ENCODE data around the gene SAT2.
"Not testable (repeated sequence)": the region's sequence is repeated elsewhere in the genome, so short reads cannot be mapped to it uniquely, and the experiment has no call there.

SAT2 gene

DNA sequence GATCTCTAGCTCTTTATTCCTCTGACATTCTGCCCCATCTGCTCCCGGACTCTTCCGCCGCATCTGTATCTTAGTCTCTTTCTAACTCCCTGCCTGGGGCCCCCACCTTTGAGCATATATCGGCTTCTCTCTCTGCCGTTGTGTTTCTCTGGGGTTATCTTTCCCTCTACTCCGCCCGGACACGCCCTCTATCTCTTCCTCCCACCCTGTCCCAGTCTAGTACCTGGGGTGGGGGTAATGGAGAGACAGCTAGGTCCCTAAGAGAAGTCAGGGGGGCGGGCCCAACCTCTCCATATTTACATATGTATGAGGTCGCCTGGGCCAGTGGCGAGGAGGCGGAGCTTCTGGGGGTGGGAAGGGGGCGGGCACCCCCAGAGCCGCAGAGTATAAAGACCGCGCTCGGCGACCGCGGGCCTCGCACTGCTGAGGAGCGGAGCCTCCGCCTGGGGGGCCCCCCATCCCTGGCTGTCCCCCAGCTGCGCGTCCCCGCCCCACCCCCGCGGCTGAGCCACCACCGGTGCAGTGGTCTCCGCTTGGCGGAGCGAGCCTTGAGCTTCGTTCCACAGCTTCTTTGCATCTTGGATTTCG is 23.0 kb upstream of the SAT2 start, which contains the start of gene ATP1B2:
TSS of gene ATP1B2 (plus strand) at position 418 of the 588 bp plus-strand sequence. CDS start 593 bp downstream, outside the sequence.
- intact Hi-C loops (cut with micrococcal nuclease) = no loop called here
- Mint-ChIP-seq H3K27me3 (peaks cover 66% of the 10 kb centered on the region), H3K9me3 (no peaks in the 10 kb centered on the region), H3K27ac (no peak within 1 kb of the TSS), H3K4me1 (ENCODE audit: low read depth) (peaks cover 44% of the 10 kb centered on the region), H3K4me3 (peak within 1 kb of the TSS; percentile 80), H3K36me3 (ENCODE audit: low read depth) (no peaks in the 10 kb centered on the region)

DNA sequence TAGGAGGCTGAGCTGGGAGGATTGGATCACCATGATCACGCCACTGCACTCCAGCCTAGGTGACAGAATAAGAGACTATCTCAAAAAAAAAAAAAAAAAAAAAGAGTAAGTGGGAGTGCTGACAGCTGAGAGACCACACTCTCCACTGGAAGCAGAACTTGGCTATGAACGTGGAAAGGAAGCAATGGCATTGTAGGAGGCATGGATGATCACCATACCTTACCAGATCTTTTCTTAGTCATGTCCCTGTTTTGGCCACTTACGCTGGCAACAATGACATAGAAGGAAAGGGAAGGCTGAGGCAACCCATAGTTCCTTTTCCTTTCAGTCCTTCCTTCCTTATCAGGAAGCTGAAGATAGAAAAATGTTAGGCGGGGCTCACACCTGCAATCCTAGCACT is 19.4 kb upstream of the SAT2 start:
- peak overlapping the region; percentile 15 for H3K27ac Mint-ChIP-seq
- peaks cover 33% of the 10 kb centered on the region for H3K27me3 Mint-ChIP-seq
- H3K4me1 Mint-ChIP-seq (ENCODE audit: low read depth) = peaks cover 47% of the 10 kb centered on the region
- no peaks in the 10 kb centered on the region for H3K36me3 Mint-ChIP-seq (ENCODE audit: low read depth)
- H3K4me3 Mint-ChIP-seq = no peak overlapping the region
- intact Hi-C loops (cut with micrococcal nuclease) = no loop called here
- no peaks in the 10 kb centered on the region for H3K9me3 Mint-ChIP-seq

GRCh38 chr17:7646457-7646856 is 18.8 kb upstream of the SAT2 start:
- intact Hi-C loops (cut with micrococcal nuclease) = no loop called here

GRCh38 chr17:7644775-7645174 is 17.2 kb upstream of the SAT2 start:
- H3K27me3 Mint-ChIP-seq = peaks cover 17% of the 10 kb centered on the region
- peak overlapping the region; percentile 48 for H3K27ac Mint-ChIP-seq
- H3K36me3 Mint-ChIP-seq (ENCODE audit: low read depth) = no peaks in the 10 kb centered on the region
- H3K4me1 Mint-ChIP-seq (ENCODE audit: low read depth) = peaks cover 34% of the 10 kb centered on the region
- peak overlapping the region; percentile 4 for H3K4me3 Mint-ChIP-seq
- intact Hi-C loops (cut with micrococcal nuclease) = no loop called here
- no peaks in the 10 kb centered on the region for H3K9me3 Mint-ChIP-seq

More at GRCh38 chr17:7646457-7646856, 18.8 kb upstream of the SAT2 start:
- Mint-ChIP-seq H3K27me3 (peaks cover 29% of the 10 kb centered on the region), H3K4me3 (no peak overlapping the region), H3K36me3 (ENCODE audit: low read depth) (no peaks in the 10 kb centered on the region), H3K27ac (peak overlapping the region; percentile 15), H3K9me3 (no peaks in the 10 kb centered on the region), H3K4me1 (ENCODE audit: low read depth) (peaks cover 51% of the 10 kb centered on the region)

DNA sequence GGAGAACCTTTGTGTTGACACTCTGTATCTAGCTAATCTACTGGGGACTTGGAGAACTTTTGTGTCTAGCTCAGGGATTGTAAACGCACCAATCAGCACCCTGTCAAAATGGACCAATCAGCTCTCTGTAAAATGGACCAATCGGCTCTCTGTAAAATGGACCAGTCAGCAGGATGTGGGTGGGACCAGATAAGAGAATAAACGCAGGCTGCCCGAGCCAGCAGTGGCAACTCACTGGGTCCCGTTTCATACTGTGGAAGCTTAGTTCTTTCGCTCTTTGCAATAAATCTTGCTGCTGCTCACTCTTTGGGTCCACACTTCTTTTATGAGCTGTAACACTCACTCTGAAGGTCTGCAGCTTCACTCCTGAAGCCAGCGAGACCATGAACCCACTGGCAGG is 14.0 kb upstream of the SAT2 start:
- H3K36me3 Mint-ChIP-seq (ENCODE audit: low read depth); H3K27me3 Mint-ChIP-seq; H3K4me3 Mint-ChIP-seq; intact Hi-C loops (cut with micrococcal nuclease); H3K27ac Mint-ChIP-seq; H3K9me3 Mint-ChIP-seq: not testable (repeated sequence)
- H3K4me1 Mint-ChIP-seq (ENCODE audit: low read depth) = peaks cover 28% of the 10 kb centered on the region

GRCh38 chr17:7640783-7641182 is 13.2 kb upstream of the SAT2 start:
- intact Hi-C loops (cut with micrococcal nuclease) = no loop called here
- no peak overlapping the region for H3K4me3 Mint-ChIP-seq
- peaks cover 21% of the 10 kb centered on the region for H3K4me1 Mint-ChIP-seq (ENCODE audit: low read depth)
- no peaks in the 10 kb centered on the region for H3K36me3 Mint-ChIP-seq (ENCODE audit: low read depth)
- H3K9me3 Mint-ChIP-seq = no peaks in the 10 kb centered on the region
- peaks cover 8% of the 10 kb centered on the region for H3K27me3 Mint-ChIP-seq
- H3K27ac Mint-ChIP-seq = no peak overlapping the region

DNA sequence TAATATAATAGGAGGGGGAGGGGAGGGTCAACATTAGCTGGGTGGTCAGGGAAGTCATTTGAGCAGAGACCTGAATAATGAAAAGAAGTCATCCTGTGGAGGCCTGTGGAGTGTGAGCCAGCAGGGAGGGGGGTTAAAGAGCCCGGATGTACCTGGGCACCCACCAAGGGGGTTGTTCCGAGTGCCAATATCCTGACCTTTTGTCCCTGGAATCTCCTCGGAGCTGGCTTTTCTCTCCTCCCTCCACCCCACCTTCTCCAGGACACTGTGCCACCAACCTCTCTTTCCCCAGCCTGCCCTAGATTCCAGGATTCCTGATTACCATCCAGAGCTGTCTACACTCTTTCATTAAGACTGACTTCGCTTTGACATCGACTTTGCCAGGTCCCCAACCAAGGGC is 8.5 kb upstream of the SAT2 start:
- Mint-ChIP-seq H3K9me3 (no peaks in the 10 kb centered on the region), H3K4me1 (ENCODE audit: low read depth) (peaks cover 5% of the 10 kb centered on the region), H3K27ac (peak overlapping the region; percentile 8)

DNA sequence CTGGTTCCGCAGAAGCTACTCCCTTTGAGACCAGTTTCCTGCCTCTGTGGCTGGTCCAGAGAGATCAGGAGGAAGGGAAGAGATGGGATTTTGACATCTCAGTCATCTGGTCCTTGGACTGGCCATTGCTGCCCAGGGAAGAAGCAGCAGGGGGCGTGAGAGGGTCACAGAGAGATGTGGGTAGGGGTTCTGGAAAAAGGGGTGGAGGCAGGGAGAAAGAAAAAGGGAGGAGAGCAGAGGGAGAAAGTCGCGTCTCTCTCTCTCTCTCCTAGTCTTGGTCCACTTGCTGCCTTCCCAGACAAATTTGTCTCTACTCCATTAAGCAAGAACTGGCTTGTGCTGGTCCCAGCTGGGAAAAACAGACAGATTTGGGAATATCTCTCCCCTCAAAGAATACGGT is 6.8 kb upstream of the SAT2 start:
- no peaks in the 10 kb centered on the region for H3K36me3 Mint-ChIP-seq (ENCODE audit: low read depth)
- intact Hi-C loops (cut with micrococcal nuclease) = no loop called here
- peaks cover 5% of the 10 kb centered on the region for H3K4me1 Mint-ChIP-seq (ENCODE audit: low read depth)
- no peaks in the 10 kb centered on the region for H3K9me3 Mint-ChIP-seq
- H3K27ac Mint-ChIP-seq = no peak overlapping the region
- peaks cover 11% of the 10 kb centered on the region for H3K27me3 Mint-ChIP-seq
- no peak overlapping the region for H3K4me3 Mint-ChIP-seq

More for the DNA sequence above, 8.5 kb upstream of the SAT2 start:
- no peaks in the 10 kb centered on the region for H3K36me3 Mint-ChIP-seq (ENCODE audit: low read depth)
- H3K27me3 Mint-ChIP-seq = peaks cover 14% of the 10 kb centered on the region
- intact Hi-C loops (cut with micrococcal nuclease) = no loop called here
- no peak overlapping the region for H3K4me3 Mint-ChIP-seq

DNA sequence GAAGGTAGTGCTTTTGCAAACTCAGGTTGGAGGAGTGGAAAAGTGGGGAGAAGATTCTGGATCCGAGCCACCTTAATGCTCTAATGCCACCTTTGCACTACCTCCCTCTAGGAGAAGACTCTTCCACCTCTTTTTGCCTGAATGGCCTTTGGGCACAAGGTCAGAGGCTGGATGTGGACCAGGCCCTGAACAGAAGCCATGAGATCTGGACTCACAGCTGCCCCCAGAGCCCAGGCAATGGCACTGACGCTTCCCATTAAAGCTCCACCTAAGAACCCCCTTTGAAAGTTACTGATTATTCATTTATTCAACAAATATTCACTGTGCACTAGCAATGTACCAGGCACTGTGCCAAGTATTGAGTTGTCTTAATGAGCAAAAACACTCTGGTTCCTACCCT is 5.5 kb upstream of the SAT2 start:
- Mint-ChIP-seq H3K27ac (peak overlapping the region; percentile 49), H3K27me3 (peaks cover 11% of the 10 kb centered on the region), H3K4me3 (no peak overlapping the region), H3K4me1 (ENCODE audit: low read depth) (peaks cover 5% of the 10 kb centered on the region), H3K9me3 (no peaks in the 10 kb centered on the region), H3K36me3 (ENCODE audit: low read depth) (no peaks in the 10 kb centered on the region)
- intact Hi-C loops (cut with micrococcal nuclease) = no loop called here

DNA sequence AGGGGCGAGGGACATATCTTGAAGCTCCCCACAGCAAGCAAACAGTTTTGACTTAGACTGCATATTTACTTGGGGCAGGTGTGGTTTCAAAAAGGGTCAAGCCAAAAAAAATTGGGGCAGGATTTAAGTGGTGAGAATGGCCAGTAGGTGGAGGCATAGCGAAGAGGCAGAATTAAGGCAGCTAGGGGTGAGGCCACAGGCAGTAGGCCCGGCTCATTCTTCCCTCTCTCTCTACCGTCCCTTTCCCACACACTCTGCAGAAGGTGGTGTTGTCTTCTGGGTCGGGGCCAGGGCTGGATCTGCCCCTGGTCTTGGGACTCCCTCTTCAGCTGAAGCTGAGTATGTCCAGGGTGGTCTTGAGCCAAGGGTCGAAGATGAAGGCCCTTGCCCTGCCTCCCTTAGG is 4.9 kb upstream of the SAT2 start:
- H3K27me3 Mint-ChIP-seq = peaks cover 11% of the 10 kb centered on the region
- H3K4me3 Mint-ChIP-seq = no peak overlapping the region
- peaks cover 5% of the 10 kb centered on the region for H3K4me1 Mint-ChIP-seq (ENCODE audit: low read depth)
- H3K27ac Mint-ChIP-seq = peak overlapping the region; percentile 49
- H3K9me3 Mint-ChIP-seq = no peaks in the 10 kb centered on the region
- peaks cover 2% of the 10 kb centered on the region for H3K36me3 Mint-ChIP-seq (ENCODE audit: low read depth)
- intact Hi-C loops (cut with micrococcal nuclease) = loop anchor here (1.0 kb wide), 2 partner anchors 41 to 54 kb away; no protein-coding TSS in a partner anchor

DNA sequence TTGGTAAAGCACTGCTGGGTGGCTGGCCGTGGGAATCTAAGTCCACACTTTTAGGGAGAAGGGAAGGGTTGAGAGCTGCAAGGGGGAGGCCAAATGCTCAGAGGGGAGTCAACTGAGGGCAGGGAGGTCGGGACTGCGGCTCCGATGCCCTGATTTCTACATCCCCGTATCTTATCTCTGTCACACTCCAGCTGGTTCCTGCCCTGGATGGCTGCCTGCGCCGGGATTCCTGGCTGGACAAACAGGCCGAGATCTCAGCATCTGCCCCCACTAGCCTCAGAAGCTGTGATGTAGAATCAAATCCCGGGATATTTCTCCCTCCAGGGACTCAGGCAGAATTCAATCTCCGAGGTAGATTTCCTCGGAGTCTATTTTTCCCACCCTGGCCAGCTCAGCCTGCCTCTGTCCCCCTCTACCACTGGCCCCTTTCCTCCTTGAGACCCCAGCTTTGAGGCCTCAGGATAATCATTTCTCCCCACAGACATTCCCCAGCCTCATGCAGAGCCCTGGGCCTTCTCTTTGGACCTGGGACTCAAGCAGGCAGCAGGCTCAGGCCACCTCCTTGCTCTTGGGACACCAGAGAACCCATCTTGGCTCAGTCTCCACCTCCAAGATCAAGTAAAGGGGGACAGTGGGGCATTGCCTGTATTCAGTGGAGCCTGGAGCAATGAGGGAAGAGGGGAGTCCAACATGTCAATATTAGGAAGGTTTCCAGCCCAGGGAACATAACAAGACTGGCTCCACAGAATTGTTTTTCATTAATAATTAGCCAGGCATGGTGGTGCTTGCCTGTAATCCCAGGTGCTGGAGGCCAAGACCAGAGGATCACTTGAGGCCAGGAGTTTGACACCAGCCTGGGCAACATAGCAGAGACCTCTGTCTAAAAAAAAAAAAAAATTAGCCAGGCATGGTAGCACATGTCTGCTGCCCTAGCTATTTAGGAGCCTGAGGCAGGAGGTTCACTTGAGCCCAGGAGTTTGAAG is 4.1 kb upstream of the SAT2 start:
- H3K9me3 Mint-ChIP-seq = no peaks in the 10 kb centered on the region
- H3K4me1 Mint-ChIP-seq (ENCODE audit: low read depth) = peaks cover 10% of the 10 kb centered on the region
- no peak overlapping the region for H3K4me3 Mint-ChIP-seq
- intact Hi-C loops (cut with micrococcal nuclease) = loop anchor here (1.0 kb wide), 2 partner anchors 42 to 55 kb away; no protein-coding TSS in a partner anchor
- no peak overlapping the region for H3K27ac Mint-ChIP-seq
- H3K36me3 Mint-ChIP-seq (ENCODE audit: low read depth) = peaks cover 10% of the 10 kb centered on the region
- peaks cover 11% of the 10 kb centered on the region for H3K27me3 Mint-ChIP-seq

DNA sequence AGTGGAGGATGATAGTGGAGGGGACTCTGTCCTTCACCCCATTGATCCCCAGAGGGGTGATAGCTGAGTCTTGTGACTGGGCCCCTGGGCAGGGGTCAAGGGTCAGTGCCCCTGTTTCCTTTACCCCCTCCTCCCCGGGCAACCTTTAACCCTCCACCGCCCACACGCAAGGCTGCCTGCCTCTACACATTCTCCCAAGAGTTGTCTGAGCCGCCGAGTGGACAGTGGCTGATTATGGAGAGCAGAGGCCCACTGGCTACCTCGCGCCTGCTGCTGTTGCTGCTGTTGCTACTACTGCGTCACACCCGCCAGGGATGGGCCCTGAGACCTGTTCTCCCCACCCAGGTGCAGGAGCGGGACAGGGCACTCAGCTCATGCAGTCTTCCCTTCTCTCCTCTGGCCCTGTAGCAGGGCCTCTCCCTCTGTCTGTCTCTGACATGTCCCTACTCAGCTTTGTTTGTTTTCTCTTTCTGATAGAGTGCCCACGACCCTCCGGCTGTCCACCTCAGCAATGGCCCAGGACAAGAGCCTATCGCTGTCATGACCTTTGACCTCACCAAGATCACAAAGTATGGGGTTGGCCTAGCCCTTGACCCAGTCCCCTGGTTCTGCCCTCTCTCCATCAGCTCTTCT is 2.4 kb upstream of the SAT2 start, which contains the start of gene SHBG:
TSS of gene SHBG (plus strand) at position 197 of the 633 bp plus-strand sequence. CDS start at position 235, 38 bp downstream.
- Mint-ChIP-seq H3K9me3 (no peaks in the 10 kb centered on the region), H3K27ac (peak within 1 kb of the TSS; percentile 26), H3K36me3 (ENCODE audit: low read depth) (peaks cover 25% of the 10 kb centered on the region), H3K27me3 (peaks cover 2% of the 10 kb centered on the region), H3K4me3 (no peak within 1 kb of the TSS), H3K4me1 (ENCODE audit: low read depth) (peaks cover 22% of the 10 kb centered on the region)
- intact Hi-C loops (cut with micrococcal nuclease) = no loop called here

GRCh38 chr17:7626956-7627249 is 718 bp downstream of the SAT2 start:
- intact Hi-C loops (cut with micrococcal nuclease) = loop anchor here (1.0 to 2.0 kb wide), 2 partner anchors 12 to 62 kb away; partner anchors contain the start of gene WRAP53
- H3K27ac Mint-ChIP-seq = peak overlapping the region; percentile 96

DNA sequence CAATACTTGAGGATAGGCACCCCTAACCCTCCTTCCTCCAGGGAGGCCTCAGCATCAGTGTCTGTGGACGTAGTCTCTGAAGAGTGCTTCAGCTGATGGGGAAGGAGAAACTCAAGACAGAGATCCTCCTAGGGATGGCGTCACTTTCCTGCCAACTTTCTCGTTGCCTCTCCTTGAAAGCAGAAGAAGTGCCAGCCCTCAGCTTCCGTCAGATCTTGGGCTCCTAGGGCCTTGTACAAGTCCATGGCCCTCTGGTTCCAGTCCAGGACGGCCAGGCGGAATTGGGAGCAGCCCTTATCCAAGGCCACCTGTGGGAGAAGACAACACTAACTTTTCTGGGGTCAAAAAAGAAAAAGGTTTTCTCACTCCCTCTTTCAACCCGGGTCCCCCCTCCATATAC is 1.3 kb downstream of the SAT2 start:
- intact Hi-C loops (cut with micrococcal nuclease) = loop anchor here (2.0 kb wide), 1 partner anchor 62 kb away; the partner anchor contains the start of gene WRAP53
- Mint-ChIP-seq H3K27ac (peak overlapping the region; percentile 96), H3K36me3 (ENCODE audit: low read depth) (peaks cover 33% of the 10 kb centered on the region), H3K4me3 (peak overlapping the region; percentile 92), H3K4me1 (ENCODE audit: low read depth) (peaks cover 17% of the 10 kb centered on the region), H3K9me3 (no peaks in the 10 kb centered on the region), H3K27me3 (no peaks in the 10 kb centered on the region)

More at GRCh38 chr17:7626956-7627249, 718 bp downstream of the SAT2 start:
- peaks cover 33% of the 10 kb centered on the region for H3K36me3 Mint-ChIP-seq (ENCODE audit: low read depth)
- H3K4me1 Mint-ChIP-seq (ENCODE audit: low read depth) = peaks cover 17% of the 10 kb centered on the region
- no peaks in the 10 kb centered on the region for H3K27me3 Mint-ChIP-seq
- H3K9me3 Mint-ChIP-seq = no peaks in the 10 kb centered on the region
- H3K4me3 Mint-ChIP-seq = peak overlapping the region; percentile 92

All from dendritic cell treated with granulocyte-macrophage colony-stimulating factor and Interleukin-4, amounts not matched to agents 40 ng/mL and 50 ng/mL, for 4 days (primary cell).